Frontal cortex (tissue), 4 donors: ENCODE measurements around the gene AZU1. TPM values are rescaled to one million over a fixed set of nuclear protein-coding genes. Genes with fewer than 3 reads are reported as not detected.

Source experiments
- DNase-seq, 2 donors: peaks; one replicate each; pipeline ENCODE4 v3.0.0; 2012; ENCODE audit warnings: low spot score in 2 of 2
- FAIRE-seq: peaks from 2 replicates; lab custom pipeline; 2012; peaks lifted over from hg19 to GRCh38; lab: Jason Lieb, UNC
- total RNA-seq: library from RNA; depleted of rRNA; stranded (reverse); fragments of >200 nt; gene quantifications from one replicate; pipeline ENCODE4 v1.2.3, GENCODE V29; 2014
- donor health status: control.
- donor health status: control.
- donor health status: control.

AZU1 gene, protein sequence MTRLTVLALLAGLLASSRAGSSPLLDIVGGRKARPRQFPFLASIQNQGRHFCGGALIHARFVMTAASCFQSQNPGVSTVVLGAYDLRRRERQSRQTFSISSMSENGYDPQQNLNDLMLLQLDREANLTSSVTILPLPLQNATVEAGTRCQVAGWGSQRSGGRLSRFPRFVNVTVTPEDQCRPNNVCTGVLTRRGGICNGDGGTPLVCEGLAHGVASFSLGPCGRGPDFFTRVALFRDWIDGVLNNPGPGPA
- 0.41 TPM for total RNA-seq

DNA sequence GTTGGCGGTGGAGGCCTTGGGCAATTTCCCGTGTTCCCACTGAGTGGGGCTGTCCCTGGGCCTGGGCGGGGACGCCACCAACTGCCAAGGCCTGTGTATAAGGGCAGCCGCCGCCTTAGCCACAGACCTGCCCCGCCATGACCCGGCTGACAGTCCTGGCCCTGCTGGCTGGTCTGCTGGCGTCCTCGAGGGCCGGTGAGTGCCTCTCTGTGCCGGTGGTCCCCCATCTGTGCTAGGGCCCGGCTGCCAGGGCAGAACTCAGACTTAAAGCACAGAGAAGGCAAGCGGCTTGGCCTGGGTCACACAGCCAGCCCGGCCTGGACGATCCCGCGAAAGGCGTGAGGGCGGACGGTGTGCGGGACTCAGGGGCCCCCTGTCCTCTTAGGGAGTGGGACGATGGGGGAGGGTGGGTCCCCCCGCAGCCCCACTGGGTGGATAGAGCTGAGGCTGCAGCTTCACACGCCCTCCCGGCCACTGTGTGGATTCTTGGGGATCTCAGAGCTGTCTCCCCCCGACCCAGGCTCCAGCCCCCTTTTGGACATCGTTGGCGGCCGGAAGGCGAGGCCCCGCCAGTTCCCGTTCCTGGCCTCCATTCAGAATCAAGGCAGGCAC, at the start of gene AZU1:
AZU1 (plus strand) TSS at position 128 of the 612 bp plus-strand sequence; CDS start at position 138, 10 bp downstream.
- FAIRE-seq, result no peak
- DNase-seq, result no peak

DNA sequence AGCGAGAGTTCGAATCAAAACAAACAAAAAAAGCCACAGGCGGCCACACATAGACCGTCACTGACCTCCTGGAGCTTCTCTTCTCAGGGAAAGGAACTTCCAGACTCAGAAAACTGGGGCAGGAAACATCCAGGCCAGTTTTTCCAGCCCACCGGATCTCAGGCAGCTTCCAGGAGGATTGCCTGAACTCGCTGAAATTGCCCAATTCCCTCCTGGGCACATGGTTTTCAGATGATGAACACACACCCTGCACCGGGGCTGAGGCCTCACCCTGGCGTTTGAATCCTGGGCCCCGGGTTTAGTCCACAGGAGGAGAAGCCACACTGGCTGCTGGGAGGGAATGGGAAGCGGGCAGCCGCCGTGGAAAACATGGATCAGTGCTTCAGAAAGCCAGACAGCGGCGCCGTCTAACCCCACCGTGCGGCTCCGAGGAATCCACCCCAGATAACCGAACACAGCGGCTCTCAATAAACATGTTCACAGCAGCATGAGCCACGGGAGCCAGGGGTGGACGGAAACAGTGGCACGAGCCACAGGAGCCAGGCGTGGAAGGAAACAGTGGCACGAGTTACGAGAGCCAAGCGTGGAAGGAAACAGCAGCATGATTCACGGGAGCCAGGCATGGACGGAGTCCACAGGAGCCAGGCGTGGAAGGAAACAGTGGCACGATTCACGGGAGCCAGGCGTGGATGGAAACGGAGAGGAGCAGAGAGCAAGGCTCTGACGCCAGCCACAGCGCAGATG, 48.6 kb upstream of the AZU1 start:
- FAIRE-seq (no peak), DNase-seq (no peak)

DNA sequence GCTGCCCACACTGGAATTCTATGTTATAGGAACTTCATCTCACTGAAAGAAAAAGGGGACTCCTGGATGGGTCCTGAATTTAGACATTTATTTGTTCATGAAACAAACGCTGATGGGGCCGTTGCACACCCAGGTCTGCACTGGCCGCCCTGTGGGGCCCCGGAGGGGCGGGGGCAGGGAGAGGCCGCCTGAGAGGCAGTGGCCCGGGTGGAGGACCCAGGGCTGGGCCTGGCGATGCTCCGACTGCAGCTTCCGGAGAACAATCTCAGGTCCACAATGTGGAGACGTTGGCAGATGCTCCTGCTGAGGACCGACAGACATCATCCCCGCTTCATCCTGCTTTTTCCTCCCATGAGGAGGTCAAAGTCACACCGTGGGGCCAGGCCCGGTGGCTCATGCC, 46.7 kb upstream of the AZU1 start:
- FAIRE-seq (no peak), DNase-seq (no peak)

DNA sequence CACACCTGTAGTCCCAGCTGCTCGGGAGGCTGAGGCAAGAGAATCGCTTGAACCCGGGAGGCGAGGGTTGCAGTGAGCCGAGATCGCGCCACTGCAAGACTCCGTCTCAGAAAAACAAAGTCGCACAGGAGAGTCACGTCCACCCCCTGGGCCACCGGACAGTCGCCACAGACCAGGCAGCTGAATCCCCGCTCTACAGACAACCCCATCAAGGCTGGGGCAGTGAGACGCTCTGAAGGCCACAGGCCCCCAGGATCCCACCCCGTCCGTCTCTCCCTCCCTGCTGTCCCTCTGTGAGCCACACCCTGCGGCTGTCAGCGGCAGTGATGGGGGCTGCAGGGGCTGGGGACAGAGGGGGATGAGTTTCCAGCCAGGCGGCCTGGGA, 45.8 kb upstream of the AZU1 start:
- FAIRE-seq, result no peak
- DNase-seq, result no peak

DNA sequence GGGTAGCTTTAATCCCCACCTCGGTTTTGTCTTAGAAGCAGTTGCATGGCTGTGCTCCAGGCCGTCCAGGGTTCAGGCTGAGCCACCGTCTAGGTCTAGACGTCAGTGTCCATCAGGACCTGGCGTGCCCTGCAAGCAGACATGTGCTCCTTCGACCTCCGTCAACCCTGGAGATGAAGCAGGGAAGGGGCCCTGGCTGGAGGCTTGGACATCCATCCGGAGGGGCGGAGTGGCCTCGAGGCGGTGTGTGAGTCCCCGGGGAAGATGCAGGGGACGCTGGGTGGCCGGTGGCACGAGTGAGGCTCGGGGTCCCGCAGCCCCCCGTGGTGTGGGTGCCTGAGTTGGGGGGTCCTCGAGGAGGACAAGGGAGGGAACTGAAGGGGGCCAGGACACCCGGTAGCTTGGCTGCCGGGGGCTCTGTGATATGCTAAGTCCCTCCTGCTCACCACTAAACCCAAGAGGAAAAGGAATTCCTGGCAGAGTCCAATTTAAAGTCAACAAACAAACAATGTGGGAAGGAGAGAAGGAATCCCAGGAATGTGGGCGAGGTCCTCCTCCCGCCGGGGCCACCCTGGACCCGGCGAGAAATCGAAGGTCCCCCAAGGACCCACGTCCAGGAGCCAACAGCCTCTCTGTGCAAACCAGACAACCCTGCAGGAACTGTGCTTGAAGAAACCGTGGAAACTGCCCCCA, 45.3 kb upstream of the AZU1 start:
- FAIRE-seq, result no peak

DNA sequence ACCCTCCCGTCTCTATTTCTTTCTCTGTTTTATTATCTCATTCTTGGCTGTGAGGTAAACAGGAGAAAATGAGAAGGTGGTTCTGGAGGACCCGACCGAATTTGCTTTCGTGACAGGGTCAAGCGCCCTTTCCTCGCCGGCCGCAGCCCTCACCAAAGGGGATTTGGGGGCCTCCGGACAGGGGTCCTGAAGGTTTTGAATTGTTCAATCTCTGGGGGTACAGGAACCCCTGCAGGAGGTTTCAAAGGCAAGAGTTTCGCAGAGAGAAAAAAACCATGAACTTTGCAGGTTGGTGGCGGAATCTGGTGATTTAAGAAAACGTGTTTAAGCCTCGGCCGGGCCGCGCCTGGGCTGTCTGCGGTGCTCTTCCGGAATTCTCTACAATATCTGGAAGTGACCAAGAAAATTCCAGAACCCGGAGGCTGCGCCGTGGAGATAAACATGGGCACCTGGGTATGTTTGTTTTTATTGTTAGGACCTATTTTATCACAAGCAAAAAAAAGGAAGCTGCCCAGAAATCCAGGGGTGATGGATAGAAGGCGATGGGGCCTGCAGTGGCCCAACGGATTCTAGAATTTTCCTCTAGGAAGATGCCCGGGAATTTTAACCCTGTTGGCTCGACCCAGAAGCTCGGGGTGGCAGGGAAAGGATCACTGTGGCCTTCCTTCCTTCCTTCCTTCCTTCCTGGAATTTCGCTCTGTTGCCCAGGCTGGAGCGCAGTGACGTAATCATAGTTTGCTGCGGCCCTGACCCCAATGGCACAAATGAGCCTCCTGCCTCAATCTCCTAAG, 44.6 kb upstream of the AZU1 start:
- no peak for DNase-seq
- FAIRE-seq, result no peak

More for the DNA sequence above, 45.3 kb upstream of the AZU1 start:
- DNase-seq, result no peak

DNA sequence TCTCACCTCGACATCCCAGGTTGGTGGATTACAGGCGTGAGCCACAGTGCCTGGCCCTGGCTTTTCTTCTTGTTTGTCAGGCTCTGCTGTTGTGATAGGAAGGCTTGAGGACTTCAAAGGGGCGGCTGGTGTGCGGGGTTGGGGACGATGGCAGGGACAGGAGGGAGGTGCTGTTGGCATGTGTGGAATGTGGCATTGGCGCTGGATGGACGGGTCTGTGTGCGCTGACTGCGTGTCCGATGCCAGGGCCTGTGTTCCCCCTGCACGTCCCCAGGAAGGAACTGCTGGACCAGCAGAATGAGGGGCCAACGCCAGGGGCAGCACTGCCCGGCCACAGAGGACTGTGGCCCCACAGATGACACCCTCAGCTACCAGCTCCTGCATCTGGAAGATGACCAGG, 43.1 kb upstream of the AZU1 start:
- FAIRE-seq, result no peak
- DNase-seq, result no peak

DNA sequence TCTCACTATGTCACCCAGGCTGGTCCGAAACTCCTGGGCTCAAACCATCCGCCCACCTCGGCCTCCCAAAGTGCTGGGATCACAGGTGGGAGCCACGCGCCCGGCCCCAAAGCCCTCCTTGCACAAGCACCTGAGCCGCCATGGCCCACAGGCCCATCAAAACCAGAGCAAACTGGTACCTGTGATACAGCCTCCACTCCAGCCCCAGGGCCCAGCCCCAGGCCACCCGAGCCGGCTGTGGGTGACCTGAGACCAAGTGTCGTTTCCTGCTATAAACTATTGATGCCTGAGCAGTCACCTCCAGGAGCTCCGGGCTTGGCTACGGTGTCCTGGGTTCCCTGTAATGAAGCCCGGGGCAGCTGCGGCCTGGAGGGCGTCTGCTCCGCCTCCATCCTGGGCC, 40.1 kb upstream of the AZU1 start:
- no peak for DNase-seq
- no peak for FAIRE-seq

DNA sequence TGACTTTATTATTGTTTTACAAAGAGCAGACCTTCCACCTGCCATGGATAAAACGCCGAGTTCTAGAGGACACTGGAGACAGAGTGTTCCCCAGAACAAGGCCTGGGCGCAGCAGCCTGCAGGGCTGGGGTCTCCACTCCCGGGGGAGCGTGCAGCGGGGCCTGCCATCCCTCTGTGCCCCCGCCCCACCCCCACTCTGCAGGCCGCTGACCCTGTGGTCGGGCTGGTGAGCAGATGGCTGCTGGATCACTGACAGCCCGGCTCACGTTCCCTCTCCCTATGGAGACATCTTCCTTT, 39.0 kb upstream of the AZU1 start:
- DNase-seq, result no peak
- no peak for FAIRE-seq

DNA sequence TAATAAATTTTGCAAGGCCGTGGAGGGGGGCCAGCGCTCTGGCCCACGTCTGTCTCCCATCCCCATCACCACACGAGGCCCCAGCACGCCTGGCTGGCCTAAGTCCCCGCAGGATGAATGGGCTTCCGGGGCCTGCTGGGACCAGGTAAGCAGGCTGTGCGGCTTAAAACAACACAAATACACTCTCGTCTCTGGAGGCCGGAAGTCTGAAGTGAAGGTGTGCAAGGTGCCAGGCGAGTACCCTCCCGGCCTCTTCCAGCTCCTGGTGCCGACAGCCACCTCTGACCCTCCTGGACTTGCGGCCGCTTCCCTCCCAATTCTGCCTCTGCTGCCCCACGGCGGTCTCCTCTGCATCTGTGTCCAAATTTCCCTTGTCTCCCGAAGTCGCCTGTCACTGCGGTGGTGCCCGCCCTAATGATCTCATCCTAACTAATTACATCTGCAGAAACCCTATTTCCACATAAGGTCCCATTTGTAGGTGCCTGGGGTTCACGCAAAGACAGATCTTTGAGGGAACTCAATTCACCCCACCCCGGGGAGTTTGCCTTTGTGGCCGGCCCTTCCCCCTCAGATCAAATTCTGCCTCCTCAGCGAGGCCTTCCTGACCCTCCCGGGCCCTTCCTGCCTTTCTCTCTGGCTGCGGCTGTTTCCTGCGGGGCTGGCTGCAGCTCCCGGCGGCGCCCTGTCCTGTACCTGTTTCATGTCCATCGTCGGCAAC, 38.5 kb upstream of the AZU1 start:
- no peak for DNase-seq
- no peak for FAIRE-seq

DNA sequence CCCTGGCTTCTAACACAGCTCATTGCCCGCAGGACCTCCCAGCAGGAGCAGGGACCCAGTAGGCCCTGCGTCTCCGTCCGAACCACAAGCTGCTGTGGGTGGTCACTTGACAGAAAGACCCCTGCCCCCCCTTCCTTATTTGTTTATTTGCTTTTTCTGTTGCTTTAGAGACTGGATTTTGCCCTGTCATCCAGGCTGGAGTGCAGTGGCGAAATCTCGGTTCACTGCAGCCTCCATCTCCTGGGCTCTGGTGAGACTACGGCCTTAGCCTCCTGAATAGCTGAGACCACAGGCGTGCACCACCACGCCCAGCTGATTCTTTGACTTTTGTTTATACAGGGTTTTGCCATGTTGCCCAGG, 38.0 kb upstream of the AZU1 start:
- DNase-seq (no peak), FAIRE-seq (no peak)

DNA sequence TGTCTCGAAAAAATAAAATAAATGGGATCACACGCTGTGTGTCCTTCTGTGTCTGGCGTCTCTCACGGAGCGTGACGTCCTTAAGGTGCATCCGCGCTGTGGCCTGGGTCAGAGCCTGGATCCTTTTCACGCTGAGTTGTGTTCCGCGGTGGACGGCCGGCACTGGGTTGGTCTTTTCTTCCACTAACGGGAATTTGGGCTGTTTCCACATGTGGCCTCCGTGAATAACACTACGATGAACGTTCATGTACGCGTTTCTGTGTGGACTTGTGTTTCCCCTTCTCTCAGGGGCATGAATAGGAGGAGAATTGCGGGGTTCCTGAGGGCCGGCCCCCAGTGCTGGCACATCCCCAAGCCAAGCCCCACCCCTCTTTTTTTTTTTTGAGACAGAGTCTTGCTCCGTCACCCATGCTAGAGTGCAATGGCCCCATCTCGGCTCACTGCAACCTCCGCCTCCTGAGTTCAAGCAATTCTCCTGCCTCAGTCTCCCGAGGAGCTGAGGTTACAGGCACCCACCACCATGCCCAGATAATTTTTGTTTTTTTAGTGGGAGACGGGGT, 36.5 kb upstream of the AZU1 start:
- FAIRE-seq (no peak), DNase-seq (no peak)

DNA sequence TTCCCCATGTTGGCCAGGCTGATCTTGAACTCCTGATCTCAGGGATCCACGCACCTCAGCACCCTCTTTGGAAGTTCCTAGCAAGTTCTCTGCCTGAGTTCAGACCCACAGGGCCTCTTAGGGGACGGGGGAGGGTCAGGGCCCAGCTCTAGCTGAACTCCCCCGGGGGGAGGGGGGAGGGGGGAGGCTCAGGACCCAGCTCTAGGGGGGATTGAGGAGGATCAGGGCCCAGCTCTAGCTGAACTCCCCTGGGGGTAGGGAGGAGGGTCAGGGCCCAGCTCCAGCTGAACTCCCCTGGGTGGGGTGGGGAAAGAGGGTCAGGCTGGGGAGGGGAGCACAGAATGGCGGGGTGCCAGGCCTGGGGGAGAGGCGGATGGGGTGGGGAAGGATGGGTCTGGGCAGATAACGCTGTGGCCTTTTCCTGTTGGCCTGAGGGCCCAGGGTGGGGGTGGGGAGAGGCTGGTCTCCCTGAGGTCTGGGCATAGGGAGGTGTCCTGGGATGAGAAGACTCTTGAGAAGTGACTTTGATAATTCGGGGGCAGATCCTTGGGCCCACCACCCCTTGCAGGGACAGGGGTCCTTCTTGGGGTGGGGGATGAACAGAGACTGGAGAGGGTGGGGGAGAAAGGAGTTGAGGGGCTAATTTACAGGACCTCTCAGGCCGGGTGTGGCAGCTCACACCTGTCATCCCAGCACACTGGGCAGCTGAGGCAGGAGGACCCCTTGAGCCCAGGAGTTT, 35.9 kb upstream of the AZU1 start:
- no peak for DNase-seq
- no peak for FAIRE-seq

DNA sequence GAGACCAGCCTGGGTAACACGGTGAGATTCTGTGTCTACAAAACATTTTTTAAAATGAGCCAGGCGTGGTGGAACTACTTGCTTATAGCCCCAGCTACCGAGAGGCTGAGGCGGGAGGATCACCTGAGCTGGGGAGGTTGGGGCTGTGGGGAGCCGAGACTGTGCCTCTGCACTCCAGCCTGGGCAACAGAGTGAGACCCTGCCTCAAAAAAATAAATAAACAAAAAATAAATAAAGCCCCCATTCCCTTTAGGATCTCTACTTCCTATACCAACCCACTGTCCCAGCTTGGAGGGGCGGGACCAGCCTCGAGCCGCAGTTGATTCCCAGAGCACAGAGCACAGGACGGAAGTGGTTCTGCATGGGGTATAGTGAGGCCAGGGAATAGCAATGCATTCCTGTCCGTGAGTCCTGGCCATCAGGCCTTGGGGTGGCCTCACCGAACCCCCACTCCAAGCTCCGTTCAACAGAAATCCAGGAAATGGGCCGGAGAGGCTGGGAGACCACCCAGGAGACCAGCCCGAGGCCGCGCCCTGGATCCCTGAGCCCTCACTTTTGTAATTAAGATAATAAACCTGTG, 35.2 kb upstream of the AZU1 start:
- DNase-seq (no peak), FAIRE-seq (no peak)

DNA sequence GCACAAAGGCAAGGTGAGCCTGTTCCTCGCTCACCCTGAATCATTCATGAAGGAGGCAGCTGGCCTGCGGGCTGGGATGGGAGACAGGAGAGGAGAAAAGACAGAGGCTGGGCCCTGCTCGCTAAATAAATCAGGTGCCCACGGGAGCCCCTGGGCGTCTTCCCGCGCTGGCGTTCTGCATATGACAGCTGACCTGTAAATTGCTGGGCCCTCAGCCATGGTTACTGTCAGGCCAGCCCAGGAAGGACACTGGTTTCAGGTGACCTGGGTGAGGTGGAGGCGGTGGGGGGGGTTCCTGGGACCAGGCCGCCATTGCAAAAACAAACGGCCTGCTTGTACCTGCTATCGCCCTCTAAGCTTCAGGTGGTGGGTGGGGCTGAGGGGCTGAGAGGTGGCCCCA, 33.8 kb upstream of the AZU1 start:
- FAIRE-seq (no peak), DNase-seq (no peak)

DNA sequence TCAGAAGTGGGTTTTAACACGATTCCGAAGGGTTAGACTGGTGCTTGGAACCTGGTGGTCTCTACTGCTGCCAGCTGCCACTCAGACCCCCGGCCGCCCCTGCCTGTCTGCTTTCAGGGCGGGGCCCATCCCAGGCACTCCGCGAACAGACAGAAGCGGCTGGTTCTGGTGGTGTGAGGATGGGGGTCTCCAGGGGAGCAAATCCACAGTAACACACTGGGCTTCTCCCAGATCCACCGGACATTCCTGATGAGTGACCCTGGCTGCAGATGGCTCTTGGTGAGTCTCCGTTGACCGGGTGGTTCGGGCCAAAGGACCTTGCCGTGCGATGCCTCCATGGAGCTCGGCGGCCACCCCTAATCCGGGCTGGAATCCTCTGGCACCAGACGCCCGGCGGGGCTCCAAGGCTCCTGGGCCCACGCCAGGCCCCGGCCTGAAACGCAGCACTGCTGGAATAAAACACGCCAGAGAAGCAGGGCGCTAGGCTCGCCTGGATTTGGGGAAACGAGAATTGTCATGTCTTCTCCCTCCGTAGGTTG, 32.5 kb upstream of the AZU1 start:
- no peak for FAIRE-seq
- DNase-seq, result no peak

DNA sequence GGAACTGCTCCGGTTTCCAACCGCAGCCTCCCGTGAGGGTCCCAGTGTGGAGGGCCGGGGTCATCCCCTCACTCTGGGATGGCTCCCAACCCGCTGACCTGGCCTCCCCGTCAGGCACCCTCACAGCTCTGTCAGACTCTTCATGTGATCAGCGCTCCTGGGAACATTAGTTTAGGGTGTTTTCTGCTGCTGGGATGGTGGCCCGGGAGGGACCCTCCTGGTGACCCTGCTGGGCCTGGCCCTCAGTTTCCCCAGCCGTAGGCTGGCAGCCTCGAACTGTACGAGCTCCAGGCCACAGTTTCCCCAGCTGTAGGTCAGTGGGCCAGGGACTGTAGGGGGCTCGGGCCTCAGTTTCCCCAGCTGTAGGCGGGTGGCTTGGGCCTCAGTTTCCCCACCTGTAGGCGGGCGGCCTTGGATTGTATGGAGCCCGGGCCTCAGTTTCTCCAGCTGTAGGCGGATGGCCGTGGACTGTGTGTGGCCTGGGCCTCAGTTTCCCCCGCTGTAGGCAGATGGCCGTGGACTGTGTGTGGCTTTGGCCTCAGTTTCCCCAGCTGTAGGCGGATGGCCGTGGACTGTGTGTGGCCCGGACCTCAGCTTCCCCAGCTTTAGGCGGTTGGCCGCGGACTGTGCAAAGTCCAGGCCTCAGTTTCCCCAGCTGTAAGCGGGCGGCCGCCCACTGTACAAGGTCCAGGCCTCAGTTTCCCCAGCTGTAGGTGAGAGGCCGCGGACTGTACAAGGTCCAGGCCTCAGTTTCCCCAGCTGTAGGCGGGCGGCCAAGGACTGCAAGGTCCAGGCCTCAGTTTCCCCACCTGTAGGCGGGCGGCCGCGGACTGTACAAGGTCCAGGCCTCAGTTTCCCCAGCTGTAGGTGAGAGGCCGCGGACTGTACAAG, 31.7 kb upstream of the AZU1 start:
- DNase-seq (no peak), FAIRE-seq (no peak)
